Left forelimb (tissue), 1 donor: ENCODE data around the gene ACBD5.

Experiments used
- DNase-seq: peaks from one replicate; pipeline ENCODE4 v3.0.0-alpha.2; 2018; ENCODE audit warnings: low spot score

The ACBD5 gene

GRCh38 chr10:27152687-27153086 lies 87.9 kb downstream of the ACBD5 start:
- no peak for DNase-seq

GRCh38 chr10:27150261-27150660 lies 90.3 kb downstream of the ACBD5 start:
- no peak for DNase-seq

- no peak for DNase-seq
Observed at GRCh38 chr10:27147701-27148100, 92.9 kb downstream of the ACBD5 start.

DNA sequence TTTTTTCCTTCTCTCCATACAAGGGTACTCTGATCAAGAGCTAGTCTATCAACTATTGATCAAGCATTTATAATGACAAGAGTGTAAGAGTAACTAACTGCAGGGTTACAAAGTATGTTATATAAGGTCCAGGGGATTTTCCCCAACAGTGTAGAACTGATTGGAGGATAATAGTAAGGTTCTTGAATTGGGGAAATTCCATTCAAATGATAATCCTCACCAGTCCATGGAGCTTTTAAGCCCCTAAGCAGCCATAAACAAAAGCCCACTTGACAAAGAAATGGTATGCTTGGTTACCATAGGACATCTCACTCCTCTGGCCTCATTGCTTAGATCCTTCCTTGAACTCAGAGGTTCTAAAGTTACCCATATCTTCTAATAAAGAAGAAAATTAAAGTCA lies 94.7 kb downstream of the ACBD5 start:
- DNase-seq: no peak
